HG02763 (cell line): ENCODE data around the gene COPZ2.
"Not testable (repeated sequence)": the region's sequence is repeated elsewhere in the genome, so short reads cannot be mapped to it uniquely, and the experiment has no call there.

Source experiments
- ATAC-seq: cut with Tn5 transposase; IDR thresholded peaks from one replicate; pipeline ENCODE4 v1.9.1; 2021; ENCODE audit warnings: mild to moderate bottlenecking, moderate library complexity; ENCODE audit not compliant: unreplicated experiment

COPZ2 gene

GRCh38 chr17:47988445-47988844 is 49.2 kb downstream of the COPZ2 start:
- ATAC-seq = not testable (repeated sequence)

- ATAC-seq = no peak
Observed at GRCh38 chr17:47987240-47987835, 50.3 kb downstream of the COPZ2 start.

- no peak for ATAC-seq
Observed at GRCh38 chr17:47986520-47986919, 51.1 kb downstream of the COPZ2 start.

GRCh38 chr17:47983492-47984223 is 53.9 kb downstream of the COPZ2 start:
- ATAC-seq = no peak

GRCh38 chr17:47982645-47983390 is 54.8 kb downstream of the COPZ2 start:
- ATAC-seq = no peak

GRCh38 chr17:47982091-47982617 is 55.4 kb downstream of the COPZ2 start:
- ATAC-seq = no peak

GRCh38 chr17:47981462-47981861 is 56.1 kb downstream of the COPZ2 start:
- no peak for ATAC-seq

DNA sequence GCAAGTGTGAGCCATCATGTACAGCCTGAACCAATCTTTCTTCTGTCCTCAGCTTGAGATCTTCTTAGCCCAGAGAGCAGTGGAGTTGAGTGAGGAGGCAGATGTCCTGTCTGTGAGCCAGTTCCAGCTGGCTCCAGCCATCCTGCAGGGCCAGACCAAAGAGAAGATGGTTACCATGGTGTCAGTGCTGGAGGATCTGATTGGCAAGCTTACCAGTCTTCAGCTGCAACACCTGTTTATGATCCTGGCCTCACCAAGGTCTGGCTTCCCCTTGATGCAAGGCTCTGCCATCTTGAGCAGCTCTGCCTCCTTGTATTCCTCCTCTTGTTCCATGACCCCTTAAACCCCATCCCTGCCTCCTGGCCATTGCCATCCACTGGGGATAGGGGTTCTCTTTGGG is 57.1 kb downstream of the COPZ2 start:
- ATAC-seq = no peak

DNA sequence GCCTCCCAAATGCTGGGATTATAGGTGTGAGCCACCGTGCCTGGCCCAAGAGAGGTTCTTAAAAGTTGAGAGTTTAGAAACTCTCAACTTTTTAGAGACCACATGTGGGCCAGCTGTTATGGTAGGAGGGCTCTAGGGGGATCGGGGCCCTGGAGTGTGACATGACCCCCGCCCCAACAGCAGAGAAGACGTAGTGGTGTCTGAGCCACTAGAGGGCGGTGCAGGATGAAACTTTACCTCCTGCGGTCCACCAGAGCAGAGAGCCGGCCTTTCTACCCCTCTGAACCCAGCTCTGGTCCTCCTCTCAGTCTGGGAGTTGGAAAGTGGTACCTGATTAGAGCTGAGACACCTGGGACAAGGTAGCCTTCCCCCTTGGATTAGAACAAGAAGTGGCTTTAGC is 59.3 kb downstream of the COPZ2 start:
- no peak for ATAC-seq
